Pons (tissue), 1 donor: ENCODE results near the gene KNOP1.

Source experiments
- DNase-seq: peaks from one replicate; pipeline ENCODE4 v3.0.0-alpha.2; 2016; ENCODE audit warnings: low spot score

KNOP1 gene

GRCh38 chr16:19707569-19708295, 10.3 kb downstream of the KNOP1 start:
- no peak for DNase-seq

GRCh38 chr16:19706846-19707245, 11.2 kb downstream of the KNOP1 start:
- no peak for DNase-seq

GRCh38 chr16:19705843-19706242, 12.2 kb downstream of the KNOP1 start:
- DNase-seq, result no peak

GRCh38 chr16:19705146-19705501, 12.9 kb downstream of the KNOP1 start:
- no peak for DNase-seq

GRCh38 chr16:19704321-19705145, 13.5 kb downstream of the KNOP1 start:
- DNase-seq, result no peak

GRCh38 chr16:19703172-19703889, 14.7 kb downstream of the KNOP1 start:
- DNase-seq, result no peak

- DNase-seq, result no peak
Measured at GRCh38 chr16:19701091-19701490, 16.9 kb downstream of the KNOP1 start.

- no peak for DNase-seq
Measured at GRCh38 chr16:19700319-19700781, 17.7 kb downstream of the KNOP1 start.

- no peak for DNase-seq
Measured at GRCh38 chr16:19699472-19699871, 18.6 kb downstream of the KNOP1 start.

GRCh38 chr16:19698480-19699465, 19.3 kb downstream of the KNOP1 start:
- no peak for DNase-seq

GRCh38 chr16:19697756-19698318, 20.2 kb downstream of the KNOP1 start:
- DNase-seq, result no peak

GRCh38 chr16:19696961-19697360, 21.1 kb downstream of the KNOP1 start:
- DNase-seq, result no peak

- no peak for DNase-seq
Measured at GRCh38 chr16:19696328-19696727, 21.7 kb downstream of the KNOP1 start.

GRCh38 chr16:19694989-19695388, 23.0 kb downstream of the KNOP1 start:
- no peak for DNase-seq

GRCh38 chr16:19691161-19691711, 26.8 kb downstream of the KNOP1 start:
- peak; percentile 70 for DNase-seq

- DNase-seq, result no peak
Measured at GRCh38 chr16:19690196-19690595, 27.8 kb downstream of the KNOP1 start.

- no peak for DNase-seq
Measured at GRCh38 chr16:19689342-19689741, 28.7 kb downstream of the KNOP1 start.

GRCh38 chr16:19688396-19689024, 29.5 kb downstream of the KNOP1 start:
- DNase-seq, result no peak

- no peak for DNase-seq
Measured at GRCh38 chr16:19687279-19687678, 30.7 kb downstream of the KNOP1 start.

GRCh38 chr16:19685176-19685575, 32.9 kb downstream of the KNOP1 start:
- DNase-seq, result no peak
